K562 (cell line): ENCODE results near the gene BRWD1. TPM values are rescaled to one million over a fixed set of nuclear protein-coding genes. Genes with fewer than 3 reads are reported as not detected.

Source experiments
- ATAC-seq: fragments of 200-7000 bp; cut with Tn5 transposase; 3 replicates; pipeline ENCODE4 v1.9.1; 2020; ENCODE audit warnings: moderate library complexity
- BruUV-seq: library from RNA; stranded (reverse); fragments of 400-500 nt; replicated peaks from 2 replicates; lab custom pipeline; 2021; lab: Mats Ljungman, UMichigan
- CTCF ChIA-PET: fragments of 300-600 bp; formaldehyde crosslinking; extraction: SDS; loops from one replicate; lab custom pipeline; 2021; ENCODE audit warnings: low intra/inter-chr PET ratio; lab: Yijun Ruan, JAX
- POLR2A ChIA-PET: fragments of 300-600, 350-650 bp; sonication (Branson Sonifier 250); formaldehyde crosslinking; extraction: SDS; loops from one replicate; lab custom pipeline; 2021; ENCODE audit warnings: antibody characterized with exemption, inconsistent platforms; lab: Yijun Ruan, JAX
- DNase-seq, 4 experiments: peaks; one replicate each; pipeline versions ENCODE4 v3.0.0 to v3.0.0-alpha.2; 2011 to 2018; ENCODE audit warnings: low spot score in 3 of 4, mixed read lengths in 3 of 4; ENCODE audit errors: extremely low read depth in 1 of 4
- FAIRE-seq: peaks from 2 replicates; lab custom pipeline; 2011; peaks lifted over from hg19 to GRCh38; lab: Jason Lieb, UNC
- H2AFZ ChIP-seq: 2 replicates; pipeline ENCODE4 v1.6.0; 2011; ENCODE audit warnings: low read depth, low read length, control low read depth, inconsistent platforms
- H3K27ac ChIP-seq: fragments of 200-600 bp; 3 replicates; pipeline ENCODE4 v1.8.0; 2011; ENCODE audit warnings: low read depth, mild to moderate bottlenecking, control low read depth, inconsistent platforms, low read length, moderate library complexity, mixed read lengths; ENCODE audit errors: extremely low read depth
- H3K27me3 ChIP-seq, 2 experiments: fragments of 300-600 bp in 1 of 2; 2 replicates in 1 of 2; 3 replicates in 1 of 2; pipeline versions ENCODE4 v1.6.0 to v1.8.0; 2011; ENCODE audit warnings: inconsistent platforms in 2 of 2, low read length in 2 of 2, mild to moderate bottlenecking in 1 of 2, mixed read lengths in 1 of 2, moderate library complexity in 1 of 2; ENCODE audit not compliant: control insufficient read depth in 2 of 2, insufficient read depth in 2 of 2
- H3K36me3 ChIP-seq: fragments of 300-600 bp; 3 replicates; pipeline ENCODE4 v1.8.0; 2011; ENCODE audit warnings: mild to moderate bottlenecking, low read length, inconsistent platforms; ENCODE audit not compliant: control insufficient read depth, insufficient read depth
- H3K4me1 ChIP-seq, 2 experiments: fragments of 200-600 bp in 1 of 2; replicated peaks in 1 of 2; 2 replicates in 1 of 2; 3 replicates in 1 of 2; pipeline versions ENCODE4 v1.5.1 to v1.8.0; 2011; ENCODE audit warnings: inconsistent platforms in 2 of 2, low read length in 2 of 2, mild to moderate bottlenecking in 1 of 2, mixed read lengths in 1 of 2, moderate library complexity in 1 of 2; ENCODE audit not compliant: control insufficient read depth in 2 of 2, insufficient read depth in 2 of 2
- H3K4me2 ChIP-seq: 2 replicates; pipeline ENCODE4 v1.6.1; 2011; ENCODE audit warnings: low read length, control low read depth, inconsistent platforms, mixed read lengths; ENCODE audit not compliant: insufficient read depth
- H3K4me3 ChIP-seq: fragments of 200-600 bp; sonication (generic), shearing (Covaris generic); 2 replicates; pipeline ENCODE4 v1.5.1; 2016; ENCODE audit warnings: control low read depth, inconsistent platforms
- H3K79me2 ChIP-seq: fragments of 200-600 bp; 3 replicates; pipeline ENCODE4 v1.8.0; 2011; ENCODE audit warnings: low read length, inconsistent platforms; ENCODE audit not compliant: control insufficient read depth, insufficient read depth
- H3K9ac ChIP-seq, 2 experiments: 2 replicates each; pipeline versions ENCODE4 v1.6.0 to v1.6.1; 2011; ENCODE audit warnings: low read depth in 2 of 2, low read length in 2 of 2, control low read depth in 1 of 2, inconsistent platforms in 1 of 2, mild to moderate bottlenecking in 1 of 2, mixed read lengths in 1 of 2; ENCODE audit not compliant: insufficient read depth in 1 of 2
- H3K9me1 ChIP-seq: one replicate; pipeline ENCODE4 v1.6.0; 2011; ENCODE audit warnings: inconsistent platforms, mild to moderate bottlenecking, low read length, moderate library complexity; ENCODE audit not compliant: control insufficient read depth, insufficient read depth
- H3K9me3 ChIP-seq: replicated peaks from 2 replicates; pipeline ENCODE4 v1.5.1; 2011; ENCODE audit warnings: low read depth, low read length, inconsistent platforms; ENCODE audit not compliant: control insufficient read depth, insufficient read depth
- H4K20me1 ChIP-seq: replicated peaks from 2 replicates; pipeline ENCODE4 v1.6.1; 2011; ENCODE audit warnings: low read length, inconsistent platforms, mixed read lengths; ENCODE audit not compliant: control insufficient read depth, insufficient read depth
- C11orf30 ChIP-seq: fragments of 450-650 bp; IDR thresholded peaks from 2 replicates; pipeline ENCODE4 v1.6.1; 2016; ENCODE audit warnings: low read depth, mild to moderate bottlenecking
- DNMT1 ChIP-seq: fragments of 450-650 bp; IDR thresholded peaks from 2 replicates; pipeline ENCODE4 v1.6.1; 2016; ENCODE audit warnings: antibody characterized with exemption, mild to moderate bottlenecking
- ELF4 ChIP-seq: fragments of 450-650 bp; formaldehyde crosslinking; IDR thresholded peaks from 2 replicates; pipeline ENCODE4 v1.4.0; 2022; ENCODE audit warnings: missing genetic modification characterization
- ERF ChIP-seq: fragments of 450-650 bp; formaldehyde crosslinking; IDR thresholded peaks from 2 replicates; pipeline ENCODE4 v1.4.0; 2020; ENCODE audit warnings: mild to moderate bottlenecking, mixed read lengths
- FOXM1 ChIP-seq, 2 experiments: fragments of 450-650 bp in 1 of 2; sonication (generic) in 1 of 2; formaldehyde crosslinking in 1 of 2; IDR thresholded peaks; 2 replicates each; pipeline versions ENCODE4 v1.6.1 to v1.9.0; 2017 to 2022; ENCODE audit warnings: low read depth in 2 of 2, mild to moderate bottlenecking in 2 of 2, missing genetic modification reagents in 1 of 2, moderate library complexity in 1 of 2
- JUND ChIP-seq, 2 experiments: IDR thresholded peaks; 2 replicates in 1 of 2; 3 replicates in 1 of 2; pipeline ENCODE4 v1.6.1; 2011; ENCODE audit warnings: borderline replicate concordance in 2 of 2, low read depth in 2 of 2, low read length in 2 of 2, improper control_type of control experiment in 1 of 2, missing biosample characterization in 1 of 2, missing genetic modification characterization in 1 of 2, missing genetic modification reagents in 1 of 2
- KLF16 ChIP-seq: IDR thresholded peaks from 2 replicates; pipeline ENCODE4 v1.6.1; 2016; ENCODE audit warnings: antibody characterized with exemption
- MAFF ChIP-seq: IDR thresholded peaks from 2 replicates; pipeline ENCODE4 v1.6.1; 2012; ENCODE audit warnings: low read length, improper control_type of control experiment
- MAFG ChIP-seq: fragments of 450-650 bp; conservative IDR thresholded peaks from 2 replicates; pipeline ENCODE4 v1.6.1; 2016; ENCODE audit warnings: missing genetic modification characterization, missing compliant biosample characterization
- MAFK ChIP-seq: IDR thresholded peaks from 2 replicates; pipeline ENCODE4 v1.6.1; 2011; ENCODE audit warnings: low read length, improper control_type of control experiment
- MLLT1 ChIP-seq, 2 experiments: fragments of 450-650 bp; IDR thresholded peaks; 2 replicates each; pipeline ENCODE4 v1.6.1; 2016
- NELFE ChIP-seq: IDR thresholded peaks from 2 replicates; pipeline ENCODE4 v1.6.1; 2011; ENCODE audit warnings: mild to moderate bottlenecking; ENCODE audit not compliant: insufficient read depth, insufficient read length
- OTX1 ChIP-seq: fragments of 450-650 bp; formaldehyde crosslinking; IDR thresholded peaks from 2 replicates; pipeline ENCODE4 v1.4.0; 2022; ENCODE audit warnings: mild to moderate bottlenecking
- PHF21A ChIP-seq: fragments of 450-650 bp; IDR thresholded peaks from 2 replicates; pipeline ENCODE4 v1.6.1; 2017; ENCODE audit warnings: low read depth, borderline replicate concordance
- RB1 ChIP-seq: fragments of 450-650 bp; IDR thresholded peaks from 2 replicates; pipeline ENCODE4 v1.6.1; 2017; ENCODE audit warnings: low read depth, mild to moderate bottlenecking
- RBM39 ChIP-seq: fragments of 200-400 bp; formaldehyde crosslinking; optimal IDR thresholded peaks from 2 replicates; pipeline ENCODE3; 2018; ENCODE audit warnings: low read depth, low read length
- RFX1 ChIP-seq: fragments of 450-650 bp; IDR thresholded peaks from 2 replicates; pipeline ENCODE4 v1.6.1; 2016; ENCODE audit warnings: mild to moderate bottlenecking, moderate library complexity
- SLC30A9 ChIP-seq: fragments of 250-450 bp; sonication (Bioruptor Pico); IDR thresholded peaks from 2 replicates; pipeline ENCODE4 v1.8.0; 2022; ENCODE audit warnings: mild to moderate bottlenecking, moderate library complexity
- THRAP3 ChIP-seq: fragments of 450-650 bp; IDR thresholded peaks from 2 replicates; pipeline ENCODE4 v1.6.1; 2016; ENCODE audit warnings: mild to moderate bottlenecking, inconsistent platforms, borderline replicate concordance
- USF1 ChIP-seq: sonication (generic); formaldehyde crosslinking; IDR thresholded peaks from 2 replicates; pipeline ENCODE4 v1.9.0; 2022; ENCODE audit warnings: mild to moderate bottlenecking, missing genetic modification reagents
- ZBTB7A ChIP-seq: IDR thresholded peaks from 2 replicates; pipeline ENCODE4 v1.6.1; 2011; ENCODE audit warnings: low read depth, mild to moderate bottlenecking, low read length, moderate library complexity, borderline replicate concordance; ENCODE audit not compliant: control insufficient read depth
- ZC3H4 ChIP-seq: sonication (generic); formaldehyde crosslinking; IDR thresholded peaks from 2 replicates; pipeline ENCODE4 v1.9.0; 2021; ENCODE audit warnings: missing genetic modification reagents, borderline replicate concordance
- ZNF165 ChIP-seq: fragments of 250-450 bp; sonication (Bioruptor Pico); IDR thresholded peaks from 2 replicates; pipeline ENCODE4 v1.4.0; 2020; ENCODE audit warnings: borderline replicate concordance
- ZNF316 ChIP-seq: fragments of 450-650 bp; IDR thresholded peaks from 2 replicates; pipeline ENCODE4 v1.6.1; 2016
- ZNF507 ChIP-seq: conservative IDR thresholded peaks from 2 replicates; pipeline ENCODE4 v1.6.1; 2017; ENCODE audit warnings: missing genetic modification characterization, missing compliant biosample characterization
- ZZZ3 ChIP-seq: fragments of 450-650 bp; IDR thresholded peaks from 2 replicates; pipeline ENCODE4 v1.6.1; 2016; ENCODE audit warnings: antibody characterized with exemption, mild to moderate bottlenecking, moderate library complexity
- WGBS: fragments of 100-300 bp; shearing (Covaris generic); methylation state at CpG from one replicate; pipeline ENCODE4 v1.1.6; 2016; ENCODE audit warnings: low coverage, mixed read lengths; ENCODE audit not compliant: insufficient coverage; ENCODE audit errors: missing lambda C conversion rate; 5-methylcytosine and 5-hydroxymethylcytosine counted together
- in situ Hi-C: fragments of 300-500 bp; cut with MboI; formaldehyde crosslinking; loops from 4 replicates; pipeline ENCODE4 v1.15.0; 2018; ENCODE audit warnings: inconsistent platforms, mixed read lengths
- intact Hi-C: fragments of 100-400 bp; cut with micrococcal nuclease; formaldehyde crosslinking; loops from 2 replicates; pipeline ENCODE4 v1.14.2; 2022
- polyA plus RNA-seq, 8 experiments: library from polyadenylated mRNA; depleted of rRNA in 4 of 8; stranded (reverse) in 5 of 8; unstranded in 3 of 8; fragments of >200 nt; fragmentation: Nextera tagmentation in 2 of 8; fragmentation: Illumina TruSeq in 1 of 8; extraction: Ambion mirVana in 2 of 8; extraction: Trizol in 1 of 8; gene quantifications; 2 replicates each; pipeline versions ENCODE4 v1.2.1 to v1.2.3, GENCODE V29; 2011 to 2014; ENCODE audit warnings: inconsistent platforms in 1 of 8, missing spikeins in 1 of 8
- total RNA-seq, 7 experiments: library from RNA; depleted of rRNA in 6 of 7; stranded (reverse); fragments of >200 nt in 6 of 7; fragmentation: Illumina TruSeq in 2 of 7; extraction: Trizol in 2 of 7; gene quantifications; 2 replicates each; pipeline versions ENCODE4 v1.2.1 to v1.2.3, GENCODE V29; 2011 to 2021; ENCODE audit warnings: low replicate concordance in 1 of 7

Gene BRWD1
- total and polyA plus RNA-seq, 9 of the 15 experiments (the other 6 are each of a cell fraction or from before 2014, with no cell fraction given) = 10.1 to 60.2 (median 34.1) TPM

DNA sequence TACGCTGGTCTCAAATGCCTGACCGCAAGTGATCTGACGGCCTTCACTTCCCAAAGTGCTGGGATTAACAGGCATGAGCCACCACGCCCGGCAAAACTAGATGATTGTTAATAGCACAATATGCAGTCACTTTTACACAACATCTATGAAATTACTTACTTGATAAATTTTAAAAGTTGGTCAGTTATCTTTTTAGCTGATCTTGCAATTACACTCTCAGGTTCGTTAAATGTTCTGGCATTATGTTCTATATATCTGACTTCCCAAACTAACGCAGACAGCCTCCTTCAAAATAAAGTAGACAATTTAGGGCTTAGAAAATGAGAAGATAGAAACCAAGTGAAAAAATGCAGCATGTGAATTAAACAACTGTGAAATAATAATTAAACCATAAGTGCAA, 98.4 kb downstream of the BRWD1 start:
- no peaks in the 10 kb centered on the region for H4K20me1 ChIP-seq
- in situ Hi-C loops = no loop called here
- H3K4me1 ChIP-seq = no peaks in the 10 kb centered on the region
- no peaks in the 10 kb centered on the region for H3K9me3 ChIP-seq
- H3K9ac ChIP-seq = no peak overlapping the region
- H3K36me3 ChIP-seq = peaks cover 78% of the 10 kb centered on the region
- no peaks in the 10 kb centered on the region for H3K79me2 ChIP-seq
- no peaks in the 10 kb centered on the region for H3K27me3 ChIP-seq
- ATAC-seq (no peak), DNase-seq (no peak), FAIRE-seq (no peak)
- ChIA-PET POLR2A (no interaction called here), CTCF (no interaction called here)
- no TSS peak for BruUV-seq
- intact Hi-C loops = no loop called here
- H3K4me2 ChIP-seq = no peak overlapping the region
- H3K27ac ChIP-seq = no peak overlapping the region
- WGBS = 91% methylated on average over 7 of the region's 7 CpGs
- no peak overlapping the region for H3K4me3 ChIP-seq
- H2AFZ ChIP-seq = no peak overlapping the region
- no peaks in the 10 kb centered on the region for H3K9me1 ChIP-seq
- TF ChIP-seq KLF16 (no peak), JUND (IDR thresholded peaks at IDR 0.05; ENCODE audit: borderline replicate concordance, low read depth, low read length) (no peak), JUND (tag; IDR thresholded peaks at IDR 0.05; ENCODE audit: borderline replicate concordance, low read depth, low read length) (no peak), PHF21A (no peak), ZZZ3 (no peak), MAFK (peak; percentile 80), ZNF507 (no peak), C11orf30 (peak; percentile 81), RBM39 (no peak), ERF (CRISPR knock-in tag) (no peak), MAFF (peak; percentile 84), ZC3H4 (CRISPR knock-in tag) (no peak), NELFE (no peak), ZBTB7A (no peak), USF1 (CRISPR knock-in tag) (no peak), RFX1 (no peak), THRAP3 (no peak), ZNF165 (CRISPR knock-in tag) (no peak), ZNF316 (peak; percentile 93), MLLT1 (IDR thresholded peaks at IDR 0.05) (no peak), DNMT1 (no peak), ELF4 (CRISPR knock-in tag) (no peak), SLC30A9 (CRISPR knock-in tag) (no peak), FOXM1 (IDR thresholded peaks at IDR 0.05; ENCODE audit: low read depth) (no peak), FOXM1 (CRISPR knock-in tag; IDR thresholded peaks at IDR 0.05; ENCODE audit: low read depth) (no peak), OTX1 (CRISPR knock-in tag) (no peak), MAFG (tag) (peak; percentile 71), RB1 (no peak)
